Measurements from ENCODE around the gene PYGM. TPM values are rescaled to one million over a fixed set of nuclear protein-coding genes. Genes with fewer than 3 reads are reported as not detected.

The PYGM gene
- total RNA-seq, 1 donor: 0.36 TPM

- no peak overlapping the region for H3K4me3 ChIP-seq (ENCODE audit: insufficient read depth, low read length)
- no peaks in the 10 kb centered on the region for H3K9me3 ChIP-seq (ENCODE audit: low read depth, low read length)
- no peaks in the 10 kb centered on the region for H4K20me1 ChIP-seq (ENCODE audit: insufficient read depth, low read length)
- H3K36me3 ChIP-seq (ENCODE audit: insufficient read depth, low read length): no peaks in the 10 kb centered on the region
- H3K4me2 ChIP-seq (ENCODE audit: insufficient read depth, low read length): no peak overlapping the region
- peak; percentile 77 for DNase-seq (ENCODE audit: insufficient read length, low spot score, missing footprints)
- no peak overlapping the region for H2AFZ ChIP-seq (ENCODE audit: low read length)
- H3K27me3 ChIP-seq (ENCODE audit: insufficient read depth, low read length): peaks cover 17% of the 10 kb centered on the region
- H3K79me2 ChIP-seq (ENCODE audit: insufficient read depth, low read length): no peaks in the 10 kb centered on the region
- H3K4me1 ChIP-seq (ENCODE audit: insufficient read depth, low read length): no peaks in the 10 kb centered on the region
- H3K27ac ChIP-seq (ENCODE audit: low read depth, low read length): no peak overlapping the region
- TF ChIP-seq, protein P1, sequence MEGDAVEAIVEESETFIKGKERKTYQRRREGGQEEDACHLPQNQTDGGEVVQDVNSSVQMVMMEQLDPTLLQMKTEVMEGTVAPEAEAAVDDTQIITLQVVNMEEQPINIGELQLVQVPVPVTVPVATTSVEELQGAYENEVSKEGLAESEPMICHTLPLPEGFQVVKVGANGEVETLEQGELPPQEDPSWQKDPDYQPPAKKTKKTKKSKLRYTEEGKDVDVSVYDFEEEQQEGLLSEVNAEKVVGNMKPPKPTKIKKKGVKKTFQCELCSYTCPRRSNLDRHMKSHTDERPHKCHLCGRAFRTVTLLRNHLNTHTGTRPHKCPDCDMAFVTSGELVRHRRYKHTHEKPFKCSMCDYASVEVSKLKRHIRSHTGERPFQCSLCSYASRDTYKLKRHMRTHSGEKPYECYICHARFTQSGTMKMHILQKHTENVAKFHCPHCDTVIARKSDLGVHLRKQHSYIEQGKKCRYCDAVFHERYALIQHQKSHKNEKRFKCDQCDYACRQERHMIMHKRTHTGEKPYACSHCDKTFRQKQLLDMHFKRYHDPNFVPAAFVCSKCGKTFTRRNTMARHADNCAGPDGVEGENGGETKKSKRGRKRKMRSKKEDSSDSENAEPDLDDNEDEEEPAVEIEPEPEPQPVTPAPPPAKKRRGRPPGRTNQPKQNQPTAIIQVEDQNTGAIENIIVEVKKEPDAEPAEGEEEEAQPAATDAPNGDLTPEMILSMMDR (IDR thresholded peaks at IDR 0.05; ENCODE audit: extremely low read depth, low read depth, low read length): no peak
These were observed 35.6 kb downstream of the PYGM start for GRCh38 chr11:64723907-64724862.

- peak; percentile 100 for DNase-seq (ENCODE audit: insufficient read length, low spot score, missing footprints)
- Histone ChIP-seq H3K4me3 (ENCODE audit: insufficient read depth, low read length) (peak within 1 kb of the TSS; percentile 77), H3K36me3 (ENCODE audit: insufficient read depth, low read length) (no peaks in the 10 kb centered on the region), H3K9me3 (ENCODE audit: low read depth, low read length) (no peaks in the 10 kb centered on the region), H2AFZ (ENCODE audit: low read length) (peak within 1 kb of the TSS; percentile 89), H4K20me1 (ENCODE audit: insufficient read depth, low read length) (no peaks in the 10 kb centered on the region), H3K79me2 (ENCODE audit: insufficient read depth, low read length) (no peaks in the 10 kb centered on the region), H3K27me3 (ENCODE audit: insufficient read depth, low read length) (peaks cover 17% of the 10 kb centered on the region), H3K4me1 (ENCODE audit: insufficient read depth, low read length) (no peaks in the 10 kb centered on the region), H3K27ac (ENCODE audit: low read depth, low read length) (no peak within 1 kb of the TSS), H3K4me2 (ENCODE audit: insufficient read depth, low read length) (peak within 1 kb of the TSS; percentile 89)
- TF ChIP-seq, protein P1 (IDR thresholded peaks at IDR 0.05; ENCODE audit: extremely low read depth, low read depth, low read length): peak; percentile 78
These were observed 36.5 kb downstream of the PYGM start, which contains the start of gene NRXN2 for GRCh38 chr11:64723117-64723906. TSS of gene NRXN2 (minus strand) at chr11:64723197. CDS start at chr11:64713699, 9,498 bp downstream.

- H3K36me3 ChIP-seq (ENCODE audit: insufficient read depth, low read length): no peaks in the 10 kb centered on the region
- H3K4me3 ChIP-seq (ENCODE audit: insufficient read depth, low read length): no peak overlapping the region
- H4K20me1 ChIP-seq (ENCODE audit: insufficient read depth, low read length): no peaks in the 10 kb centered on the region
- DNase-seq (ENCODE audit: insufficient read length, low spot score, missing footprints): peak; percentile 88
- no peak overlapping the region for H3K27ac ChIP-seq (ENCODE audit: low read depth, low read length)
- no peaks in the 10 kb centered on the region for H3K79me2 ChIP-seq (ENCODE audit: insufficient read depth, low read length)
- H2AFZ ChIP-seq (ENCODE audit: low read length): no peak overlapping the region
- no peaks in the 10 kb centered on the region for H3K9me3 ChIP-seq (ENCODE audit: low read depth, low read length)
- no peaks in the 10 kb centered on the region for H3K4me1 ChIP-seq (ENCODE audit: insufficient read depth, low read length)
- H3K4me2 ChIP-seq (ENCODE audit: insufficient read depth, low read length): no peak overlapping the region
- peaks cover 21% of the 10 kb centered on the region for H3K27me3 ChIP-seq (ENCODE audit: insufficient read depth, low read length)
- TF ChIP-seq, protein P1 (IDR thresholded peaks at IDR 0.05; ENCODE audit: extremely low read depth, low read depth, low read length): no peak
These were observed 37.4 kb downstream of the PYGM start for GRCh38 chr11:64722141-64723065.
